Spinal cord (tissue), 10 donors: ENCODE measurements around the gene XPO6. TPM values are rescaled to one million over a fixed set of nuclear protein-coding genes. Genes with fewer than 3 reads are reported as not detected.
"Not testable (repeated sequence)": the region's sequence is repeated elsewhere in the genome, so short reads cannot be mapped to it uniquely, and the experiment has no call there.

Experiments used
- DNase-seq, 6 donors: peaks; one replicate each; pipeline versions ENCODE4 v3.0.0 to v3.0.0-alpha.2; 2013 to 2015; ENCODE audit warnings: low spot score in 6 of 6, low read depth in 4 of 6
- H3K27ac ChIP-seq: one replicate; pipeline ENCODE4 v1.5.1; 2013; ENCODE audit warnings: low read depth, low read length, control low read depth
- H3K27me3 ChIP-seq: one replicate; pipeline ENCODE4 v1.6.1; 2013; ENCODE audit warnings: low read length; ENCODE audit not compliant: control insufficient read depth, insufficient read depth
- H3K36me3 ChIP-seq: one replicate; pipeline ENCODE4 v1.6.1; 2013; ENCODE audit warnings: low read length; ENCODE audit not compliant: control insufficient read depth, insufficient read depth
- H3K4me1 ChIP-seq: one replicate; pipeline ENCODE4 v1.6.1; 2013; ENCODE audit warnings: low read length; ENCODE audit not compliant: control insufficient read depth, insufficient read depth
- H3K4me3 ChIP-seq: one replicate; pipeline ENCODE4 v1.5.1; 2013; ENCODE audit warnings: low read depth, low read length, control low read depth
- H3K9me3 ChIP-seq: one replicate; pipeline ENCODE4 v1.6.1; 2013; ENCODE audit warnings: low read length; ENCODE audit not compliant: control insufficient read depth, insufficient read depth
- WGBS: methylation state at CpG from one replicate; pipeline ENCODE4 v1.1.5; 2013; ENCODE audit warnings: missing lambda C conversion rate; ENCODE audit not compliant: insufficient coverage; 5-methylcytosine and 5-hydroxymethylcytosine counted together
- polyA plus RNA-seq, 2 donors: library from polyadenylated mRNA; unstranded; fragments of 120-200 nt; gene quantifications; one replicate each; pipeline ENCODE4 v1.2.1, GENCODE V29; 2013; ENCODE audit not compliant: insufficient read length in 2 of 2
- total RNA-seq, 2 donors: library from RNA; depleted of rRNA in 1 of 2; stranded (reverse); fragments of 120-200 nt in 1 of 2; fragments of >200 nt in 1 of 2; gene quantifications; one replicate each; pipeline versions ENCODE4 v1.2.3 to v1.2.4, GENCODE V29; 2013 to 2014
- donor health status: healthy.

The XPO6 gene
- total and polyA plus RNA-seq, 4 donors = 84.1 to 164 (median 116) TPM

GRCh38 chr16:28249483-28249882, 37.7 kb upstream of the XPO6 start:
- not testable (repeated sequence) for H3K27ac ChIP-seq, H3K9me3 ChIP-seq, DNase-seq, H3K4me1 ChIP-seq, H3K4me3 ChIP-seq, H3K36me3 ChIP-seq, H3K27me3 ChIP-seq
- 78% methylated on average over 1 of the region's 2 CpGs for WGBS

GRCh38 chr16:28241924-28242323, 30.2 kb upstream of the XPO6 start:
- Histone ChIP-seq H3K36me3 (no peaks in the 10 kb centered on the region), H3K27ac (no peak overlapping the region), H3K4me1 (no peaks in the 10 kb centered on the region), H3K9me3 (no peaks in the 10 kb centered on the region), H3K27me3 (no peaks in the 10 kb centered on the region), H3K4me3 (no peak overlapping the region)
- WGBS = 86% methylated on average over 6 of the region's 6 CpGs
- no peak for DNase-seq

- Histone ChIP-seq H3K4me1 (no peaks in the 10 kb centered on the region), H3K27ac (no peak overlapping the region), H3K9me3 (no peaks in the 10 kb centered on the region), H3K4me3 (no peak overlapping the region), H3K36me3 (no peaks in the 10 kb centered on the region), H3K27me3 (no peaks in the 10 kb centered on the region)
- 100% methylated on average over 2 of the region's 3 CpGs for WGBS
- DNase-seq = no peak
Observed at GRCh38 chr16:28237754-28238357, 26.1 kb upstream of the XPO6 start.

GRCh38 chr16:28231763-28232162, 20.0 kb upstream of the XPO6 start:
- no peaks in the 10 kb centered on the region for H3K4me1 ChIP-seq
- H3K27me3 ChIP-seq = no peaks in the 10 kb centered on the region
- H3K27ac ChIP-seq = no peak overlapping the region
- H3K4me3 ChIP-seq = no peak overlapping the region
- H3K9me3 ChIP-seq = no peaks in the 10 kb centered on the region
- peak in 1 of 6 donors; percentile 17 for DNase-seq
- no peaks in the 10 kb centered on the region for H3K36me3 ChIP-seq
- WGBS = 100% methylated on average over 1 of the region's 2 CpGs

- H3K27ac ChIP-seq, H3K36me3 ChIP-seq, H3K4me3 ChIP-seq, H3K4me1 ChIP-seq, H3K9me3 ChIP-seq, DNase-seq, H3K27me3 ChIP-seq: not testable (repeated sequence)
- 94% methylated on average over 3 of the region's 3 CpGs for WGBS
Observed at GRCh38 chr16:28223909-28224308, 12.1 kb upstream of the XPO6 start.

GRCh38 chr16:28219777-28220176, 8.0 kb upstream of the XPO6 start:
- DNase-seq, H3K27me3 ChIP-seq, H3K4me1 ChIP-seq, H3K27ac ChIP-seq, H3K36me3 ChIP-seq, H3K9me3 ChIP-seq, H3K4me3 ChIP-seq: not testable (repeated sequence)
- WGBS = 100% methylated on average over 3 of the region's 6 CpGs

GRCh38 chr16:28219282-28219681, 7.5 kb upstream of the XPO6 start:
- 78% methylated on average over 4 of the region's 5 CpGs for WGBS
- Histone ChIP-seq H3K27ac (no peak overlapping the region), H3K4me1 (no peaks in the 10 kb centered on the region), H3K36me3 (no peaks in the 10 kb centered on the region), H3K9me3 (no peaks in the 10 kb centered on the region), H3K4me3 (no peak overlapping the region), H3K27me3 (no peaks in the 10 kb centered on the region)
- DNase-seq = no peak

- Histone ChIP-seq H3K36me3 (no peaks in the 10 kb centered on the region), H3K27ac (no peak overlapping the region), H3K4me1 (no peaks in the 10 kb centered on the region), H3K9me3 (no peaks in the 10 kb centered on the region), H3K4me3 (no peak overlapping the region), H3K27me3 (no peaks in the 10 kb centered on the region)
- WGBS = 38% methylated on average over 1 of the region's 4 CpGs
- DNase-seq = no peak
Observed at GRCh38 chr16:28218109-28218508, 6.3 kb upstream of the XPO6 start.

- H3K27me3 ChIP-seq = no peaks in the 10 kb centered on the region
- peaks cover 3% of the 10 kb centered on the region for H3K4me1 ChIP-seq
- no peaks in the 10 kb centered on the region for H3K36me3 ChIP-seq
- H3K27ac ChIP-seq = no peak overlapping the region
- no peak for DNase-seq
- H3K4me3 ChIP-seq = no peak overlapping the region
- 100% methylated on average over 3 of the region's 4 CpGs for WGBS
- no peaks in the 10 kb centered on the region for H3K9me3 ChIP-seq
Observed at GRCh38 chr16:28217326-28217725, 5.6 kb upstream of the XPO6 start.

GRCh38 chr16:28213396-28213795, 1.6 kb upstream of the XPO6 start:
- H3K4me3 ChIP-seq = no peak overlapping the region
- WGBS = no CpG with 5 or more reads among the region's 3 CpGs
- H3K27ac ChIP-seq = no peak overlapping the region
- H3K4me1 ChIP-seq = peaks cover 14% of the 10 kb centered on the region
- H3K36me3 ChIP-seq = peaks cover 8% of the 10 kb centered on the region
- H3K9me3 ChIP-seq = no peaks in the 10 kb centered on the region
- no peak for DNase-seq
- no peaks in the 10 kb centered on the region for H3K27me3 ChIP-seq
